Suppressor macrophage treated with lipopolysaccharide for 1 hour (primary cell): Measurements from ENCODE around the gene TTC13.
"Not testable (repeated sequence)": the region's sequence is repeated elsewhere in the genome, so short reads cannot be mapped to it uniquely, and the experiment has no call there.

Experiments used
- DNase-seq, 3 donors: peaks; one replicate each; pipeline ENCODE4 v3.0.0-alpha.2; 2020 to 2022

Gene TTC13

GRCh38 chr1:230992100-230992774, 13.6 kb upstream of the TTC13 start:
- DNase-seq, result no peak

GRCh38 chr1:230987448-230987847, 8.8 kb upstream of the TTC13 start:
- no peak for DNase-seq

DNA sequence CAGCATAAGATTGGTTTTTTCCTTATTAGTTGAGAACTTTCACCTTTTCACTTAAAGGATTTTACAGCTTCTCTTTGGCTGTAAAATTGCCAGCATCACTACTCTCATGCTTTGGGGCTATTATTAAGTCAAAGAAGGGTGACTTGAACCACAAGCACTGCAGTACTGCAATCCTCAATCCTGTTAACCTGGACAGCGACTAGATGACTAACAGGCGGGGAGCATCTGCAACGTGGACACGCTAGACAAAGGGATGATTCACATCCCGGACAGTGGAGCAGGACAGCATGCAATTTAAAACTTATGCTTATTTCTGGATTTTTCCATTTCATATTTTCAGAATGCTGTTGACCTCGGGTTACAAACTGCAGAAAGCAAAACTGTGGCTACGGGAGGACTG, 8.3 kb upstream of the TTC13 start:
- DNase-seq, result no peak

DNA sequence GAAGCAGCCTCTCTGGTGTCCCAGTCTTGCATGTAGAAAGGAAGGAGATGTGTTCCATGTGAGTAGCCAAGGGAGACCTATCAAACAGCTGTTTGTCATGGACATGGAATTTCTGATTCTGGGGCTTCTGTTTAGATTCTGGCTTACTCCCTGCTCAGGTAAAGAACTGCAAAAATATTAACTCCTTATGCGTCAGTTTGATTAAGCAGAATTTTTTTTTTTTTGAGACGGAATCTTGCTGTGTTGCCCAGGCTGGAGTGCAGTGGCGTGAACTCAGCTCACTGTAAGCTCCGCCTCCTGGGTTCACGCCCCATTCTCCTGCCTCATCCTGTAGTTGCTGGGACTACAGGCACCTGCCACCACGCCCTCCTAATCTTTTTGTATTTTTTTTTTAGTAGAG, 7.0 kb upstream of the TTC13 start:
- no peak for DNase-seq

DNA sequence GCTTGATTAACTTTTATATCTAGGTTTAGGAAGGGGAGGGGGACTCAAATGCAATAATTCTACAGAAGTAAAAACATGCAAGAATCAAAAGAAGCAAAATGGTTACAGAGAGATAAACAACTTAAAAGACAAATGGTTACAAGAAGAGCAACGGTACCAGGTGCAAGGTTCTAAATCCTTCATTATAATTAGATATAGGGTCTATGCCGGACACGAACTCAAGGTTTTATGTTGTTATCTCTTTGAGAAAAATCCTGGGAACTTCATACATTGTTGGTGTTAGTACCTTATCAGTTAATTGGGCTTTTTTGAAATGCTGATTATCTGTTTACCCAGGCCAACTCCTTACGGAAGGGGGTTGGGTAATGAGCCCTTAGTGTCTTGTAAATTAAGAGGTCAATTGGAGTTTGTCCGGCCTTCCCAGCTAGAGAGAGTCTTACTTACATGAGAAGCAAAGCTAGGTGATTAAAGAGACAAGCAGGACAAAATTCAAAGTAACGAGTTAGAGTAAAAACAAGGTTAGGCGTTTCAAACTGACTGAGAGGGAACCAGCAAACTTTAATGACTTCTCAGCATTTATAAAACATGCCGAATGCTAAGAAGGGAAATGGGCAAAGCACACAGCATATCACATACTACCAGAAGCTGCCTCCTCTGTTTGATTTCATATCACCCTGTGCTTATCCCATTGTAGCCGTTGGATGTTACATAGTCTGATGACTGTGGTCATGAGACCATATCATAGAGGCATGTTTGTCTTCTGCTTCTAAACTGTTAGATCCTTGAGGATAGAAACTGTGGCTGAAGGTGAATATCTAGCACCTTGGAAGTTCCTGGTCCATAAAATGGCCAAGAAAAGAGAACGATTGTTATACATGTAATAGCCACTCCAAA, 6.2 kb upstream of the TTC13 start:
- not testable (repeated sequence) for DNase-seq

- no peak for DNase-seq
These were observed 5.2 kb upstream of the TTC13 start for GRCh38 chr1:230983811-230984210.

DNA sequence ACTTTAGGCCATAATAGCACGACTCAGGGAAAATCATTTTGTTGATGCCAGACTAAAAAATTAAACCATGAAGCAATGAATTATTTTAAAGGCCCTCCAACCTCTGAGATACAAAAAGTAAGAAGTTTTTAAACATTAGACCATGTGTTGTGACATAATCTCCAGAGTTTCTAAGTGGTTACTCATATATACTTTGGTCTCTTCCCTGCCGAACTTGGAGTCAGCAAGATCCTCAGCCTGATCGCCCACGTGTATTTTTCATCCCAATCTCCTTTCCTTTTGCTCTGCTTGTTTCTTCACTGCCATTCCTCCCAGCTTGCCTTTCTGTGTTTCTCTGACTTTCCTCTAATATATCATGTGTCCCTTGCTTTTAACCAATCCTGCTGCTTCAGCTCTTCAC, 4.0 kb upstream of the TTC13 start:
- no peak for DNase-seq

DNA sequence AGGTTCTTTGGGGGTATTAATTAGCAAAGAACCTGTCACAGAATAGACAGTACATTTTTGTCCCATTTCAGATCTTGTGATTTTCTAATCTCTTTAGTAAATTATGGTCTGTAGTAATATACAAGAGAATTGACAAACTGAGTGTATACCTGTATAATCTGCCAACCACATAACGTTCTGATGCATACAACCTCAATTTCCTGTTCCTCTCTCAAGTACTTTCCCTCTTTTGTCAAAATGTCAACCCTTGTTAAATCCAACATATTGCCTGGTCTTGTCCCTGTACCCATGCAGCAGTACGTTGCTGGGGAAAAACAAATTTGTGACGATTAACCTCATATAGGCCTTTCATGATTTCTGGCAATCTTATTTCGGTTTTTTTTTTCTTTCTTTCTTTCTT, 1.3 kb upstream of the TTC13 start:
- no peak for DNase-seq

GRCh38 chr1:230979389-230979716, 692 bp upstream of the TTC13 start:
- no peak for DNase-seq

GRCh38 chr1:230977761-230978490, 735 bp downstream of the TTC13 start:
- DNase-seq, result peak; percentile 31 to 63 (median 34)

GRCh38 chr1:230976825-230977747, 1.6 kb downstream of the TTC13 start:
- DNase-seq, result peak; percentile 33 to 54 (median 50)

DNA sequence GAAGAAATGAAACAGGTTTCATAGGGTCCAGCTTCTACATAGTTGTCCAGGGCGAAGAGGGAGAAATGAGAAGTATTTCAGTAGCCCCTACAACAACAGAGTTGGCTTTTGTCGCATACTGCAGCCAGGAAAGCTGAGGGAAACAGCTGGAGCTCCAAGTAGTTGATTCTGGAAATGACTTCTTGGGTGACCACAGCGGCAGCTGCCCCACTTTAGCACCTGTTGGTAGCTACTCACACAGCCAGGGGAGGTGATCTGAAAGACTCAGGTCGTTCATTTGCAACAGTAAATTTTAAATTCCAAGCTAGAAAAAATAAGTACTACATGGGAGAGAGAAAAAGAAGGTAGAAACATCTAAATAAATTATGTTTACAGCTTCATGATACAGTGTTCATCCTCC, 2.3 kb downstream of the TTC13 start:
- no peak for DNase-seq

DNA sequence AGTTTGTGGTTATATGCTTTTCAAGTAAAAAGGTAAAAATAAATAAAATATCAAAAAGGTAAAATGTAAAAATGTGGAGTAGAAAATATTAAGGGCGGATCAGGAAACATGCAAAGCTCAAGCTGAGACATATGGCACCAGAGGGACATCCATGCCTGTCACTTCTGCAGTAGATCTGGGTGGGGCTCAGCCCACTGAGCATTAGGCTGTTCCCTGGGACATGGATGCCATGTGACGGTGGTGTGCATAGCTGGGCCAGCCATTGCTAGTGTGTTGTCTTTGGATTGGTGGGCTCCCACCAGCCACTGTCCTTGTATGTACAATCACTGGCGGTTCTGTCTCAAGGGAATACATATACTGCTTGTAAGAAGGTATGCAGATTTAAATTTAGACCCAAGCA, 3.0 kb downstream of the TTC13 start:
- no peak for DNase-seq

DNA sequence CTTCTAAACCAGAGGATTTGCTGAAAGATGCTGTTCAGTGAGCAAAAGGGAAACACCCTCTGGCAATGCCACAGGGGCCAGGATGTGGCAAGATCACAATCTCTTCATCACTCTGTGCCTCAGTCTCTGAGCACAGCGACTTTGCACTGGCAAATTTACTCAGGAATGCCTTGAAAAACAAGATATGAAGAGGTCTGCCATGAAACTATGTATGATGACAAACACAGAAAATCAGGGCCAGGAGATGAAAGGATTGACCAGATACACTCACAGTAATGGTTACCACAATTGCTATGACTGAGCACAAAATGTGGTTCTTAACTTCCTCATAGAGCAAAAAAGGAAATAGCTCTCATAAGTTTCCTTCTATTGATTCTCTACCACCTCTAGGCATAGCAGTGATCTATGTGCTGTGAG, 5.8 kb downstream of the TTC13 start:
- peak; percentile 43 to 81 (median 79) for DNase-seq

DNA sequence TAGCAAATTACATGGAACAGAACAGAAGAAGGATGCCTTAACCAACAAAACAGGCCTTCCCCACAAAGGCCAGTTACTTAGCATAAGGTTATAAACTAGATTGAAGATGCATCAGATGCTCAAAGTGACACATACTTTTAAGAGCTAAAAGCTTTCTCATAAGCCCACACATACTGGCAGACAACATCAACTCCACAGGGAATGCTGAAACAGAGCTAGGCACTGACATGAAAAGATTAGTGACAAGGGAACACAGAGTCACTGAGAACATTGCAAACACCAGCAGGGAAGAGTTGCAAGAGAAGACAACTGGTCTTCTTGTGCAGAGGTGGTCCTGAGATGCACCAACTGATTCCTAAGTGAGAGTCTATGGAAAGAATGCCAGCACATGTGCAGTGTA, 6.9 kb downstream of the TTC13 start:
- DNase-seq, result no peak

GRCh38 chr1:230970432-230970831, 8.2 kb downstream of the TTC13 start:
- no peak for DNase-seq

GRCh38 chr1:230966358-230966873, 12.2 kb downstream of the TTC13 start:
- DNase-seq, result no peak

GRCh38 chr1:230965535-230965934, 13.1 kb downstream of the TTC13 start:
- DNase-seq, result no peak

DNA sequence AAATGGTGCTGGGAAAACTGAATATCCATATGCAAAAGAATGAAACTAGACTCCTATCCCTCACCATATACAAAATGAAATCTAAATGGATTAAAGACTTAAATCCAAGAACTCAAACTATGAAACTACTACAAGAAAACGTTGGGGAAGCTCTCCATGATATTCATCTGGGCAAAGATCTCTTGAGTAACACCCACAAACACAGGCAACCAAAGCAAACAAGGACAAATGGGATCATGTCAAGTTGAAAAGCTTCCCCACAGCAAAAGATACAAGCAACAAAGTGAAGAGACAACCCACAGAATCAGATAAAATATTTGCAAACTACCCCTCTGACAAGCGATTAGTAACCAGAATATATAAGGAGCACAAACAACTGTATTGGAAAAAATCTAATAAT, 13.8 kb downstream of the TTC13 start:
- no peak for DNase-seq

GRCh38 chr1:230958370-230958769, 20.3 kb downstream of the TTC13 start:
- no peak for DNase-seq

DNA sequence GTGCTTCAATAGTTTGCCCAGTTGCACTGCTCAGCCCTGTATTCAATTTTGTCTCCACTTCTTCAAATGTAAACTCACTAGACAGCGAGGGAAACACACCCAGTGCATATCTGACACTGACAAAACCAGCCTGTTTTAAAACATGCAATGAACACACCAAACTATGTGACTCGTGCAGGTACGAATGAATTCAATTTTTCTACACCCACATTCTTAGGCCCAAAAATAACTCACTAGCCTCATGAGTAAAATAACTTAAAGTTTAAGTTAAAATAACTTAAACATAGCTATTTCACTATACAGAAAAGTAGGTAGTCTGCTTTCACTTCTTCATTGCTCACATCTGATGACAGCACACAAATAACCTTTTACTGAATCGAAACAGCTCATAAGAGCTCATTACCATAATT, 21.1 kb downstream of the TTC13 start:
- DNase-seq, result no peak

DNA sequence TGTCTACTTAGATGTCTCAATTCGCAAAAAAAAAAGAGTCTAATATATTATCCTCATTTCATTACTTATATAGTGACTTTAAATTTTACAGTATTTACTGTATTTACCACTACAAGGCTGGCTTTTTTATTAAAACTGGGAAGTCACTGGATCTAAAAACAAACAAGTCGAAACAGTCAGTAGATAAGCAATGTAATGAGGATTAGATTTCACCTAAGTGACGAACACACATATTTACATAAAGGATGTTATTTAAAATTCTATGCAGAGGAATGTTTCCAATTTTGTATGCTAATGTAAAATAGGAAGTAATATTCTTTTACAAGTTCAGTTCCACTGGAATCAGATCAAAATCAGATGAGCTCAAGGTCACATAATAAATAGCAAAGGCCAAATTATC, 28.3 kb downstream of the TTC13 start:
- DNase-seq, result no peak
